Measurements from ENCODE around the gene SLC20A1.

- TF ChIP-seq CTCF (IDR thresholded peaks at IDR 0.05; ENCODE audit: insufficient read depth, low read depth, low read length) = no peak
- no peak for TF ChIP-seq EZH2 (IDR thresholded peaks at IDR 0.05; ENCODE audit: insufficient read depth, low read length)
Observed at GRCh38 chr2:112623913-112624777, 21.6 kb upstream of the SLC20A1 start.

All from astrocyte (in vitro differentiated cells and primary cell).